Cardiac atrium fibroblast (primary cell): ENCODE data around the gene CXCL10. TPM values are rescaled to one million over a fixed set of nuclear protein-coding genes. Genes with fewer than 3 reads are reported as not detected.

Source experiments
- total RNA-seq: library from RNA; depleted of rRNA; stranded (reverse); fragments of >200 nt; gene quantifications from 2 replicates; pipeline ENCODE4 v1.2.3, GENCODE V29; 2015

CXCL10 gene
- not detected in 2 replicates for total RNA-seq

GRCh38 chr4:76023389-76023788 is at the start of gene CXCL10:
CXCL10 (minus strand) TSS chr4:76023497; CDS start chr4:76023431, 66 bp downstream.

GRCh38 chr4:76035799-76036380 is 12.6 kb upstream of the CXCL10 start, which contains the start of gene CXCL11:
CXCL11 (minus strand) TSS chr4:76036070; CDS start chr4:76035987, 83 bp downstream.

GRCh38 chr4:76007089-76007862 is 16.0 kb downstream of the CXCL10 start, which contains the start of gene CXCL9:
CXCL9 (minus strand) TSS chr4:76007509; CDS start chr4:76007449, 60 bp downstream.

Other genes starting within 250 kb of the CXCL10 start
- gene PPEF2, start 121.0 kb downstream of the CXCL10 start, total RNA-seq = not detected in 2 replicates
- gene NAAA, start 82.5 kb downstream of the CXCL10 start, total RNA-seq = 17.2 and 29.6 TPM in 2 replicates
- 20.0 and 27.7 TPM in 2 replicates for gene SDAD1, start 32.6 kb downstream of the CXCL10 start, total RNA-seq
- gene CXCL9, start 16.0 kb downstream of the CXCL10 start, total RNA-seq = not detected in 2 replicates
- gene CXCL11, start 12.6 kb upstream of the CXCL10 start, total RNA-seq = not detected in 2 replicates
- not detected in 2 replicates for gene ART3, start 51.2 kb upstream of the CXCL10 start, total RNA-seq
- gene NUP54, start 124.9 kb upstream of the CXCL10 start, total RNA-seq = 21.7 and 27.5 TPM in 2 replicates
- gene SCARB2, start 190.3 kb upstream of the CXCL10 start, total RNA-seq = 127 and 165 TPM in 2 replicates
- gene FAM47E, start 228.2 kb upstream of the CXCL10 start, total RNA-seq = not detected in 2 replicates